ENCODE data around the gene ATP8A2.
"Not testable (repeated sequence)": the region's sequence is repeated elsewhere in the genome, so short reads cannot be mapped to it uniquely, and the experiment has no call there.

ATP8A2 gene

DNA sequence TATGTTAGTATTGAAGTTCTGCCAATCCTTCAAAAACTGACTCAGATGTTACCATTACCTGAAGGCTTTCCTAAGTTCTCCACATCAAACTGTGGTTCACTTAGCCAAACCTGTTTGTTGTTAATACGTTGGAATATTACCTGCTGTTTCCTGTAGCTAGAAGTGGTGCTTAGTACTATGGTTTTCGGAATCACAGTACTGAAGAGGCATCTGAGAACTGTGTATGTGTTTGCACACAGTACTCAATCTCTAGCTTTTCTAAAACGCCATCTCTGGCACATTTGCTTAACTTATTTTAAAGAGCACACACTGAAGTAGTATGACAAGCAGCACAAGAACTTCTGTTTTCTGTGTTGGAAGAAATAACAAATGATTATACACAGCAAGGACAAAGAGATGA, 431.9 kb downstream of the ATP8A2 start:
- DNase-seq (ENCODE audit: low read depth, low spot score): no peak

DNA sequence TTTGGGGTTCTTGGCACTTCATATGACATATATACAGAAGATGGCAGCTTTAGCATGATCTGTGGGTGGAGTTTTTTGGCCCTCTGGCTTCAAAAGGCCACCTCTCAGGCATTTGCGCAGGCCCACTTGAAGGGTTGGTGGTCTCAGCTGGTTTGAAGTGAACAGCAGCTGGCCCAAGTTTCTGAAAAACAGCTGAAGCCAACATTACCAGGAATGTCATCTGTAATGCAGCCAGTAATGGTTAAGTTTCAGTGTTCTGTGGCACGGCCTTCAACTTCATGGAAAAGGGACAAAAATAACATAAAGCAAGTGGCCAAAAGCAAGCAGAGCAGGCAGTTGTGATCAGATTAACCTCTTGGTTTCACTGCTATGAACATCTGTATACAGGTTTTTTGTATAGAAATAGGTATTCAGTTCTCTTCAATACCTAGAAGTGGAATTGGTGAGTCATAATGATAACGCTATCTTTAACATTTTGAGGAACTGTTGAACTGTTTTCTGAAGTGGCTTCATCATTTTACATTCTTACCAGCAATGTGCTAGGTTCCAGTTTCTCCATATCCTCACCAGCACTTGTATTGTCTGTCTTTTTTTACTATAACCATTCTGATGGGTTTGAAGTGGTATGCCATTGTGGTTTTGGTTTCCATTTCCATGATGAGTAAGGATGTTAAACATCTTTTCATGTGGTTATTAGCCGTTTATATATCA, 434.6 kb downstream of the ATP8A2 start:
- no peak for DNase-seq (ENCODE audit: low read depth, low spot score)

DNA sequence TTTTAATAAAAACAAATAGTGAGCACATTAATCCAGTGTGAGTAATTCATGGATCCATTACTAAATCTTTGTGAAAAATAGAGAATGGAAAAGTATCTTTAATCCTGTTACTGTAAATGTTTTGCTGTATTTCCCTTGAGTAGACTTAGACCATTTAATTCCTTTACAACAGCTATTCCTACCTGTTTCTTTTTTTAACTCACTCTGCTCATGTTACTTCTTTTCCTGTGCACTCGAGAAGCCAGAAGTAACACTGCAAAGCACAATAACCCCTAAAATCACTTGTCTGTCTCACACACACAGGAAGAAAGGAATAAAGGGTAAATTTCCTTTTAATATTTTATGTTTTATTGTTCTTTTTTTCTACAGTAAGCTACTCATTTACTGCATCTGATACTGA, 435.8 kb downstream of the ATP8A2 start:
- DNase-seq (ENCODE audit: low read depth, low spot score): no peak

DNA sequence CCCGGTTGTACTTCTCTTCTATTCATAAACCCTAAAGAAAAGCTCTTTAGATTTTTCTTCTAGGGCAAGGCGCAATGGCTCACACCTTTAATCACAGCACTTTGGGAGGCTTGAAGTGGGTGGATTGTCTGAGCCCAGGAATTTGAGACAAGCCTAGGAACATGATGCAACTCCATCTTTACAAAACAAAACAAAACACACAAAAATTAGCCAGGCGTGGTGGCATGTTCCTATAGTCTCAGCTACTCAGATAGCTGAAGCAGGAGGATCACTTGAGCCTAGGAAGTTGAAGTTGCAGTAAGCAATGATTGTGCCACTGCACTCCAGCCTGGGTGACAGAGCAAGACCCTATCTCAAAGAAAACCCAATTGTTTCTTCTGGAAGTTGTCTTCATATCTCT, 439.7 kb downstream of the ATP8A2 start:
- no peak for DNase-seq (ENCODE audit: low read depth, low spot score)

DNA sequence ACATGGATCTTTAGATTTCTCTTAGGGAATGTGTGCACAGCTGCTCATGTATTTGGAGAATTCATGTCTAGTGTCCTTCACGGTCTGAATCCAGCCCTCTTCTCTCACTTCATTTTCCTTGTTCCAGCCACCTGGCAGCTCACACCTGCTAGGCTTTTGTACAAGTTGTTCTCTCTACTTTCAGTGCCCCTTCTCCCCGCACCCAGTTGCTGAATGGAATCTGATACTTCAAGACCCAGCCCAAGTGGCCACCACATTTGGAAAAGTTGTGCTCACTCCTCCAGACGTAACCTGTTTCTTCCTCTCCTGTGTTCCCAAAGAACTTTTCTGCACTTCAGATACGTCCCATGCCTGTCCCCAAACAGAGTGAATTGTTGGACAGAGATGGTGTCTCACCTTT, 444.5 kb downstream of the ATP8A2 start:
- DNase-seq (ENCODE audit: low read depth, low spot score): no peak

DNA sequence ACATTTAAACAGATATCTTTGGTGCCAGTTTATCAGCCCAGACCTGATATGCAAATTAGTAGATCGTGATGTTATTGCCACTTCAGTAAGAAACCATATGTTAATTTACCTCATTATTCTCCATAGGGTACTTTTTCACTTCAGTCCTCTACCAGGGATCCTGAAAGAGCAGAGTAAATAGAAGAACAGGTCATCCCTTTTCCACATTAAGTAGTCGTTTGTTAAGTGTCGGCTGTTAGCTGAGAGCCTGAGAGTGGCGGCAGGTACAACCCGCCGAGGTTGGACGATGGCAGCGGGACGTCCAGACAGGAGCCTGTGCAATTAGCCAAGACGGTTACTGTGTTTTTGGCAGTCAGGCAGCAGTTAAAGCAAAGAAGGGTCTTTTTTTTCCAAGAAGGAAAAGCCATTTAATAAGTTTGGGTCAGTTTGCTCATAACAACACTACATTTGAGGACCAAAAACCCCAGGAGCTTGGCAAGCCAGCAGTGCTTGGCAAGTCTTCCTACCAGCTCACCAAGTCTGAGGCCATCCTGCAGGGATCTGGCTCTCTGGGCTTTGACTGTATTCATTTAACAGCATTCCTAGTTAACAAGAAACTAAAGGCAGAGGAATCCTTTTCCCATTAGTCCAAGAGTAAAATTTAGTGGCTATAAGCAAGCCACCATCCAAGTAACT, 448.2 kb downstream of the ATP8A2 start:
- no peak for DNase-seq (ENCODE audit: low read depth, low spot score)

DNA sequence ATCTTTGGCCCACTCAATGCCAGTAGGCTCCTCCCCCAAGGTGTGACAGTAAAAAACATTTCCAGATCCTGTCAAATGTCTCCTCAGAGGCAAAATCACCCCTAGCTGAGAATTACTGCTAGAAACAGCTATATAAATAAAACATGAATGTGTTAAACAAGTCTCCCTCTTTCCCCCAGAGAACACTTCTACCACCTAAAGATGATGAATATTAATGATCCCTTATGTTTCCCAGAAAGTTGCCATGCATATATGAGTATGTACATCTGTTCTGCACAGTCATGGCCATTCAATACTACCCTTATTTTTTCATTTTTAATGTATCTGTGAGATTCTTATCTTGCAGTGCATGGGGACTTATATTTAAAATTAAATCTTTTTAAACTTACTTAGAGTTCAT, 450.0 kb downstream of the ATP8A2 start:
- no peak for DNase-seq (ENCODE audit: low read depth, low spot score)

DNA sequence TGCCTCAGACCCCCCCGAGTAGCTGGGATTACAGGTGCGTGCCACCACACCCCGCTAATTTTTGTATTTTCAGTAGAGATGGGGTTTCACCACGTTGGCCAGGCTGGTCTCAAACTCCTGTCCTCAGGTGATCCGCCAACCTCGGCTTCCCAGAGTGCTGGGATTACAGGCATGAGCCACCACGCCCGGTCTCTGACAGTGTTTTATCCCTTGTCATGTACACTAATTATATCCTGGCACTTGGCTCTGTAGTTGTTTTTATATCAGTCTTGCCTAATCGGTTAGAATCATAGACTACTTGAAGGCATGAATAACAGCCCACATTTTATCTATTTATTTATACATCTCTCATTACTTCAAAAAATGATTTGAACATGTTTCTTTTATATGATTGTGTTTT, 455.4 kb downstream of the ATP8A2 start:
- DNase-seq (ENCODE audit: low read depth, low spot score): not testable (repeated sequence)

DNA sequence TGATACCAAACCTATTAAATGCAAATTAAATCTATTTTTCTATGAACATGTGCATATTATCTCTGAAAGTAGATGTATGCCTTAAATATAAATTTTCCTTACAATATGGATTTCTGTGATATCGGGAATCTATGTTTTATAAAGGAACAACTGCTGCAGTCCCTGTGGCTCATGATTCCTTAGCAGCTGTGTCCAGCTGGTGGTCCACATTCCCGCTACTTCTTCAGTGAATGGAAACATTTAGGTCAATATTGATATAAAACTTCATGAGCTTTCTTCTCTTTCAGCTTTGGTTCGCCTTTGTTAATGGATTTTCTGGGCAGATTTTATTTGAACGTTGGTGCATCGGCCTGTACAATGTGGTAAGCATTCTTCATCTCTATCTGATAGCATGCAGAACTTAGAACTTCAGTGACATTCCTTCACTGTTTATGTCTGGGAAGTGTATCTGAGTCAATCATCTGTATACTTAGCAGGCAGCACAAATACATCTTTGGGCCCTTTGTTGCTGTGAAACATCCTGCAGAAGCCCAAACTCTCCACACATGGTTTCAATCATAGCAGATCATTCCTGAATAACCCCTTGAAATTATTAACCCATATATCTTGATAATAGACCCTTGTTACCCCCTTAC, 456.2 kb downstream of the ATP8A2 start:
- no peak for DNase-seq (ENCODE audit: low read depth, low spot score)

DNA sequence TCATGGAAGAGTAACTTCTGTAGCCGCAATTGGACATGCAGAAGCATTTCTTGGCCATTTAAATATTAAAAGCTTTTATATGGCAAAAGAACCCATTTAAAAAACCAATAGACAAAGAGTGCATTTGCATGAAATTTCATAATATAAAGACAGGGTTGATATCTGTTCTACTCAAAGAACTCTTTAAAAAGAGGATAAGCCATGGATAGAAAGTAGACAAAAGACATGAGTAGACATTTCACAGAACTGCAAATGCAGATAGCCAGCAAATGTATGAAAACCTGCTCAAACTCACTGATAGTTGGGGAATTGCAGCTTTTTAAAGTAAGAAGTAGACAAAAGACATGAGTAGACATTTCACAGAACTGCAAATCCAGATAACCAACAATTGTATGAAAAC, 462.0 kb downstream of the ATP8A2 start:
- no peak for DNase-seq (ENCODE audit: low read depth, low spot score)

DNA sequence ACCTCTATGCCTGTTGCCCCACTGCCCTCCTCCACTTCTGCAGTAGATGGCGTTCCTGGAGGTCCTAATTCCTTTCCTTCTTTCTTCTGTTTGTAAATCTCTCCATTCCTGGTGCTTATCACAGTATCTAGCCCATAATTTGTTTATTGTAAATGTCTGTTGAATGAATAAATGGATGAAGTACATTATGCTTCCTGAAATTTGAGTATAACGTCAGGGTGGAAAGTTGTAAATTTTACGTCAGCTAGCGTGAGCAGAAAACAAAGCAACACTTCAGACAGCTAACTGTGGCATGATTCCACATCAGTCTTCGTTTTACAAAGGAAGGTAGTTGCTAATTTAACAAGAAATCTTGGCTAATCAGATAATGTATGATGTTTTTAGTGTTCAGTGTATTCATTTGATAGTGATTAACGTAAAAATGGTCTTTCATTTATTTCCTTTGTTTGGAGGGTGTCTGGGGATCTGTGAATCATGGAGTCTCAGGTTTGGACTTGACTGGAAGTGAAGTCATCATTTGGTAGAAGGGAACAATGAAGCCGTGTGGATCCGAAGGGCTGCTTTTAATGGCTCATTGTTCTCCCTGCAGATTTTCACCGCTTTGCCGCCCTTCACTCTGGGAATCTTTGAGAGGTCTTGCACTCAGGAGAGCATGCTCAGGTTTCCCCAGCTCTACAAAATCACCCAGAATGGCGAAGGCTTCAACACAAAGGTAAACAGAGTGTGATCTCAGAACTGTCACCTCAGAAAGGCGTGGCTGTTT, 465.0 kb downstream of the ATP8A2 start:
- DNase-seq (ENCODE audit: low read depth, low spot score): no peak

DNA sequence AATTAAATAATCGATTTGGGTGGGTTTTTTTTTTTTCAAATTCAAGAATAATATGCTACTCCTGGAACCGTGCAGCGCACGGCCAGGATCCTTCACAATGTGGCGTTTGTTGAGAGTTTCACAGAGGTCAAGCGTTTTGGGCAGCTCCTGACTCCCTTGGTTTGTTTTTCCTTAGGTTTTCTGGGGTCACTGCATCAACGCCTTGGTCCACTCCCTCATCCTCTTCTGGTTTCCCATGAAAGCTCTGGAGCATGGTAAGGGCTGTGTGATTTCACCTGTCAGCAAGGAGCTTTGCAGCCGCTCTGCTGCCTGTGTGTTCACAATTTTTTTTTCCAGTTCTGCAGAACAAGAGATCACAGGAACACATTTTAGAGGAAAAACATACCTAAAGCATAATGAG, 467.6 kb downstream of the ATP8A2 start:
- DNase-seq (ENCODE audit: low read depth, low spot score): no peak

DNA sequence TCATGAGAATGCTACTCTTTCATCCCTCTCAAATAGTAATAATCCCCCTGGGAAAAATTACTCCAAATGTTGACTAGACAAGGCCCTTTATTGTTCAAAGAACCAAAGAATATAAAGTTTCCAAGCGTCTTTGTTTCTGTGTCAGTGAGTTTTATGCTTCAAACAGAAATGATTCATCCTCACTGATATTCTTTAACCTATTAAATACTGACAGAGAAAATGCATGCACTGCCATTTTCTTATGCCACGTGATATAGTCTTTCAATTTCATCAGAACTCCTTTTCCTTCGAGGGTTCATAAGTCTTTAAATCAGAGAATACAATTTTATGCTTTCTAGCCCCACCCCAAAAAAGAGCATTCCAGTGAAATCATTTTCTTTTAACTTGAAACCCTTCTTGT, 468.5 kb downstream of the ATP8A2 start:
- no peak for DNase-seq (ENCODE audit: low read depth, low spot score)

DNA sequence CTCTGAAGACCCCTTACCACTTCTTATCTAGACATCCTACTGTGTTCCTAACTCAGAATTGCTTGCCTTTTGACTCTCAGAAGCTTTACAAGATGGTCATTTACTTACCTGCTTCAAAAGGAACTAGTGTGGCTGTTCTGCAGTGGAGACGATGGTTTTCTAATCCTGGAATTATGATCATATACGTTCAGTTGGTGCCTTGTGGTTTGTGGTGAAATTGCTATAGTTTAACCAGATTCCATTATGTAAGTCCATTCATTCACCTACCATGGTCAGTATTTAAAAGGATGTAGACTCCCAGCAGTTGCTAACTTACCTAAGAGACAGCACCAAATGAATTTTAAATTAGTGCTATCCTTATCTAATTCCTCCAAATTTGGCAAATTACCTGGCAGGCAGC, 469.2 kb downstream of the ATP8A2 start:
- no peak for DNase-seq (ENCODE audit: low read depth, low spot score)

DNA sequence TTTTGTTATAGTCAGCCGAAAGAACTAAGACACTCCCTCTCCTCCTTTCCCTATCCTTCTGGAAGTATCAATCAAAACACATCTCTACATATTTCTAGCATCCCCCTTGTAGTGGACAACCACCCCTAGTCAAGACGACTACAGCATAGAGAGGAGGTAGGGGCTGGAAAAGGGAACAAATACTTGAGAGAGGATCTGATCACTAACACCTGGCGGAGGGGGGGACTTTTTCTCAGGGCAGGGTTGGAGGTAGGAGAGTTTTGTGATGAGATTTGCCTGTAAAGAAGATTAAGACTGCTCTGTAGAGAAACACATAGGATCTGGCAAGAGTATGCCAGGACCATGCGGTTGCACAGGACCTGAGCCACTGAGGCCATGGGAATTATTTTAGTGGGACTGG, 471.9 kb downstream of the ATP8A2 start:
- no peak for DNase-seq (ENCODE audit: low read depth, low spot score)

DNA sequence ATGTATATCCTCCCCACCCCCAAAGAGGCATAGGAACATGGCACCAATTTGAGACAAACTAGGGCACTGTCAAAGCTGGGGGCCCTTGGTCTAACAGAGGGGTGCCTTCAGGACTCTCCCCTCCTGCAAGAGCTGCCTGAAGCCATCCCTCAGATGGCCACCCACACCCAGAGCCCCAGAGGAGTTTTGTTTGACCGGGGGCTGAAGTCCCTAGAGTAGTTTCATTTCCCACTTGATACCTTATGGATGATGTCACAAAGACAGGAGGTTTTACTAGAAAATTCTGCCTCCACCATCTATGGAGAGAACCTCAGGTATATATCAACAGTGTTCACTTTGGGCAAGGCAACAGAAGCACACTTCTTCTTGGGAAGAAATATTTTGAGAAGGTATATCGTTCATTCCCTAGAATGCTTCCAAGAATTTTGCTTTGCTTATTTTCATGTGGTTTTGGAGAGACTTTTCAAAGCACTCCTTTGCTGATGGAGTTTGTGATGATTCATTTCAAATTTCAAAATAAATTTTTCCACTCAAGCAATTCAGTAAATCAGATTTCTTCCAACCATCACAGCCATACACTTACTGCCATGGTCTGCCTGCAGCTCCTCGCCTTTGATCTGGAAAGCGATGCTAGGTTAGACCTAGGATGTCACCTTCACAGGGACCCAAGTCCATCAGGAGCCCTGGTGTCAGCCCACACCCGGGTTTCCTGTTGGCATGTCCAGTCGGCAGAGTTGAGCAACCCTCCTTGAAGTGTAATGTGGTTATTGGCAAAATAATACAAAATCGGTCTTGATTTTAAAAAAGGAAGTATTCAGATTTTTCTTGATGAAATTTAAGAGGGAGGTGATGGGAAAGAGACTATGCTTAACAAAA, 473.0 kb downstream of the ATP8A2 start:
- no peak for DNase-seq (ENCODE audit: low read depth, low spot score)

DNA sequence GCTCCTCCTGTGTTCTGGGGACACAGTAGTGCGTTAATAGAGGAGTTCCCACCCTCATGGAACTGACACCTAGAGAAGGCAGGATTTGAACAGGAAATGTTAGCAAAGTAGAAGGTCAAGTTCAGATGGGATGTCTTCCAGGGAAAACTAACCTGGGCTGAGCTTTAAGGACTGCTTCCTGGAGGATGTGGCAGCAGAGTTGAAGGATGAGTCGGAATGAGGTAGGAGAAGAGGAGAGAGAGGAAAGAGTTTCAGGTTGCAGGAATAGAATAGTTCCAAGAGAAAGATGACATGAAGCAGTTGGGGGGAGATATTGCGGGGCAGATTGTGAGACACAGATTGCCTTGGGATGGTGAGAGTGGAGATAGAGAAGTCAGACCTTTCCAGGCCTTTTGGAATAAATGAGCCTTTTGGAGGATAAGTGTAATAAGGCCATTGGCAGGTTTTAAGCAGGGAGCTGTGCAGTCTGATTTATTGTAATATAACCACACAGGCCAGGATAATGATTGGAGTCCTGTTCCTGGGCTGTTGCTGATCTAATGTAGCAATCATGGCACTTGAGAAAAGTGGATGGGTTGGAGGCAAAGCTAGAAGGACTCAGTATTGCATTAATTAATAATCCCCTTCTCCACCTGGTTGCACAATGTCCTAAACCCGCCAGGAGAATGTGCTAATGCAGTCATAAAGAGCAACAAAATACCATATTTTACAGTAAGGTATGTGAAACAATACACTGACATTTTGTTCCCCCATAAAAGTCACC, 474.6 kb downstream of the ATP8A2 start:
- DNase-seq (ENCODE audit: low read depth, low spot score): no peak

DNA sequence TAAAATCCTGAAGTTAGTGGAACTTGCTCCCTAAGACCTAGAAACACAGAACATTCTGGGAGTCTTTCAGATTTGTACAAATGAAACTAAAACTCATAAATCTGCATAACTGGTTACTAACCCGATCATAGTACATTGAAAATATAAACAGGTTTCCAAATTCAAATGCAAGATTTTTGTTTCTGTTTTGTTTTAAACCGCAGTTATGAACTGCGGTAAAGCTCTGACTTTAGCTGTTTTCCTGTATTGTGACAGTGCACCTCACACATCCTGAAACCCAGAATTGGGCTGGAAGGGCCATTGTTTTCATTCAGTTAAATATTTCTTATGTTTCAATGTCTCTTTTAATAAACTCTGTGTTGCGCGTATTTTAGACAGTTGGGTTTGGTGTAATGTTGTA, 475.4 kb downstream of the ATP8A2 start:
- no peak for DNase-seq (ENCODE audit: low read depth, low spot score)

DNA sequence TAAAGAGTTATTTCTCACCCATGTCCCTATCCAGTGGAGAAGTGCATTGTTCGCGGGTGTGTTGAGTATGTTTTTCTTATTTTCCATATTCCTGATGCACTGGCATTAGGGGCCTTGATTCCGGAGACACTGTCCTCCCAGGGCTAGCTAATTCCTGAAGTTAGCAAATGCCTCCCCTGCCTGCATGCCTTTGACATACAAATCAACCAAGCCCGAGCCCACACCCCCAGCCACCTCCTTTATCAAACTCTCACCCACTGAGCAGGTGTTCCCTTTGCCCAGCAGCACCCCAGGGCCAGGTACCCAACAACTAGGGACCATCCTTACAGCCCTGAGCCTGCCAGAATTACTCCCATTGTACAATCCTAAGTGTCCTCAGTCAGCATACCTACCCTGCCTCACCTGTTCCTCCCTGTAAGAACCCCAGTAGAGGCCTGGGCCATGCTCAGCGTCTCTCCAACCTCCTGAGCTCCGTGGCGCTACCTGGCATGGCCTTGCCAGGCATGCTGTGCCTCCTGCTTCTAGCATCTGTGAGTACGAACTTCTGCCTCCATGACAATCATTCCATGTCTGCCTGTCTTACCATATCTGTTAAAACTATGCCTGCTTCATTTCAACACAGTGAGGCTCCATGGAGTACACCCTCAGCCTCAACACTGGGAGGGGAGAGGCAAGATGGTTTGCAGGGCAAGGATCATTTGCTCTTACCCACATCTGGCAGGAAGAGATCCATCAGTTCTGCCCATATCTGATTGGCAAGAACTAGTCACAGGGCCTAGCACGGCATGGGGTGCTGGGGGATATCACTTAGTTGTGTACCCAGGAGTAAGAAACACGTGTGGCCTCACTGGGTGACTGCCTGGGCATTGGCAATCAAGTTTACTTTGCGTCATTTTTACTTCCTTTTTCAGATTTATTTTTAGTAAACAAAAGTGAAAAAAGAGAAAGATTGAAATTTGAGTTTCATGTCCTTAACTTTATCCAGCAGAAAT, 476.2 kb downstream of the ATP8A2 start:
- DNase-seq (ENCODE audit: low read depth, low spot score): no peak
